Ascending aorta (tissue), 2 donors: Measurements from ENCODE around the gene PPM1J. TPM values are rescaled to one million over a fixed set of nuclear protein-coding genes. Genes with fewer than 3 reads are reported as not detected.
A peak's percentile ranks its signal among the peaks of the same experiment; 100 is the strongest.

Experiments
- DNase-seq, 2 donors: peaks; one replicate each; pipeline ENCODE4 v3.0.0-alpha.2; 2019; ENCODE audit warnings: low spot score in 2 of 2
- H3K27ac ChIP-seq, 2 donors: fragments of 200-600 bp; sonication (generic); one replicate each; pipeline ENCODE4 v1.5.1; 2016 to 2017; ENCODE audit warnings: mild to moderate bottlenecking in 1 of 2
- H3K27me3 ChIP-seq: fragments of 200-600 bp; sonication (generic); one replicate; pipeline ENCODE4 v1.5.1; 2017
- H3K36me3 ChIP-seq, 2 donors: fragments of 200-600 bp; sonication (generic); one replicate each; pipeline ENCODE4 v1.5.1; 2016
- H3K4me1 ChIP-seq, 2 donors: fragments of 200-600 bp; sonication (generic); one replicate each; pipeline ENCODE4 v1.5.1; 2016 to 2017; ENCODE audit warnings: mild to moderate bottlenecking in 1 of 2
- H3K4me3 ChIP-seq, 2 donors: fragments of 200-600 bp; sonication (generic); one replicate each; pipeline ENCODE4 v1.5.1; 2016 to 2017; ENCODE audit warnings: mild to moderate bottlenecking in 1 of 2
- H3K9me3 ChIP-seq, 2 donors: fragments of 200-600 bp; sonication (generic); one replicate each; pipeline ENCODE4 v1.5.1; 2016
- intact Hi-C: fragments of 100-400 bp; cut with DNase I; formaldehyde crosslinking; loops from one replicate; pipeline ENCODE4 v1.15.1; 2023
- total RNA-seq: library from RNA; depleted of rRNA; stranded (reverse); fragments of >200 nt; gene quantifications from one replicate; pipeline ENCODE4 v1.1.0, GENCODE V29; 2016
- TF ChIP-seq, protein P1 (sequence below), 3 experiments: fragments of 200-600 bp in 2 of 3; fragments of 450-650 bp in 1 of 3; sonication (generic) in 2 of 3; IDR thresholded peaks; one replicate each; pipeline ENCODE4 v1.5.1; 2016 to 2019; ENCODE audit warnings: antibody characterized with exemption in 3 of 3, mild to moderate bottlenecking in 1 of 3, moderate library complexity in 1 of 3

PPM1J gene
- total RNA-seq, 1 donor from 2014 or later, result 10.0 TPM

DNA sequence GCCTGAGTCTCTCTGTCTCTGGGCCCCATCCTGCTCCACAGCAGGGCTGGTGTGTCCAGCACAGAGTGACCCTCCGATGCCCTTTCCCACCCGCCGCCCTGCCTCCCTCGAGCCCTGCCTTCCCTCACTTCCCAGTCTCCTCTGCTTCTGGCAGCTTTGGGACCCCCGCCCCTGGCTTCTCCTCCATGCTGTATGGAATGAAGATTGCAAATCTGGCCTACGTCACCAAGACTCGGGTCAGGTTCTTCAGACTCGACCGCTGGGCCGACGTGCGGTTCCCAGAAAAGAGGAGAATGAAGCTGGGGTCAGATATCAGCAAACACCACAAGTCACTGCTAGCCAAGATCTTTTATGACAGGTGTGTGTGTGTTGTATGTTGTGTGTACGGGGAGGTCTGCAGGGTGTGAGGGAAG is 26.3 kb downstream of the PPM1J start:
- intact Hi-C loops, result no loop called here
- H3K9me3 ChIP-seq, result no peaks in the 10 kb centered on the region
- H3K36me3 ChIP-seq, result peaks cover 31 to 44% of the 10 kb centered on the region in 2 donors
- no peak overlapping the region for H3K4me3 ChIP-seq
- no peak overlapping the region for H3K27ac ChIP-seq
- H3K4me1 ChIP-seq, result no peaks in the 10 kb centered on the region
- H3K27me3 ChIP-seq, result no peaks in the 10 kb centered on the region
- DNase-seq, result peak in 1 of 2 donors; percentile 63
- TF ChIP-seq, protein P1, sequence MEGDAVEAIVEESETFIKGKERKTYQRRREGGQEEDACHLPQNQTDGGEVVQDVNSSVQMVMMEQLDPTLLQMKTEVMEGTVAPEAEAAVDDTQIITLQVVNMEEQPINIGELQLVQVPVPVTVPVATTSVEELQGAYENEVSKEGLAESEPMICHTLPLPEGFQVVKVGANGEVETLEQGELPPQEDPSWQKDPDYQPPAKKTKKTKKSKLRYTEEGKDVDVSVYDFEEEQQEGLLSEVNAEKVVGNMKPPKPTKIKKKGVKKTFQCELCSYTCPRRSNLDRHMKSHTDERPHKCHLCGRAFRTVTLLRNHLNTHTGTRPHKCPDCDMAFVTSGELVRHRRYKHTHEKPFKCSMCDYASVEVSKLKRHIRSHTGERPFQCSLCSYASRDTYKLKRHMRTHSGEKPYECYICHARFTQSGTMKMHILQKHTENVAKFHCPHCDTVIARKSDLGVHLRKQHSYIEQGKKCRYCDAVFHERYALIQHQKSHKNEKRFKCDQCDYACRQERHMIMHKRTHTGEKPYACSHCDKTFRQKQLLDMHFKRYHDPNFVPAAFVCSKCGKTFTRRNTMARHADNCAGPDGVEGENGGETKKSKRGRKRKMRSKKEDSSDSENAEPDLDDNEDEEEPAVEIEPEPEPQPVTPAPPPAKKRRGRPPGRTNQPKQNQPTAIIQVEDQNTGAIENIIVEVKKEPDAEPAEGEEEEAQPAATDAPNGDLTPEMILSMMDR (IDR thresholded peaks at IDR 0.05), result no peak

DNA sequence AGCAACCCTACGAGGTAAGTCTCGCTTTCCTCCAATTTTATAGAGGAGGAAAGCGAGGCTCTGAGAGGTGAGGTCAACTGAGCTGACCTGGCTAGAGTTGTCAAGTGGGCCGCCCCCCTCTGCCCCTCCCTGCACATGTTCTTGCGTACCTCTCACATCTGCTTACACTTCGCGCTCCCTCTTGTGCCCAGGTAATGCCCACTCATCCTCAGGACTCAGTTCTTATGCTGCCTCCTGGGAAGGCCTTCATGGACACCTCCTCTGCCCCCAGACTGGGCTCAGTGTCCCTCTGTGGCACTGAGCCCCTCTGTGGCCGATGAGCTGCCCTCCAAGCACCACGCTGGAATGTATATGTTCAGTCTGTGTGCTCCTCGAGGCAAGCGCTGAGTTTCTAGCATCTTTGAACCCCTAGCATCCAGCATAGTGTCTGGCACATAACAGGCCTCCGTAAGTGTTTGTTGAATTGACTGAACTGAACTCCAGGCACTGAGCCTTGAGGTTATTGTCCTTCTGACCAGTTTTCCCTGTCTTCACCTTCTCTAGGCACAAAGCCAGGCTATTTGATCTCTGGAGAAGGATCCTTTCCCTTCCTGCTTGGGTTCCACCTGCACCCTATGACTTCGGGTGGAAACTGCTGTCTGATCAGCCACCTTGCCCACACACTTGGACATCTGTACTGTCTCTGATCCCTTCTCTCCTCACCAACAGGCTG is 27.2 kb downstream of the PPM1J start:
- peak in 1 of 2 donors; percentile 52 for DNase-seq
- Histone ChIP-seq H3K9me3 (no peaks in the 10 kb centered on the region), H3K4me3 (no peak overlapping the region), H3K4me1 (no peaks in the 10 kb centered on the region), H3K27ac (no peak overlapping the region), H3K27me3 (no peaks in the 10 kb centered on the region), H3K36me3 (peaks cover 24 to 36% of the 10 kb centered on the region in 2 donors)
- intact Hi-C loops, result no loop called here
- TF ChIP-seq, protein P1 (IDR thresholded peaks at IDR 0.05), result no peak

DNA sequence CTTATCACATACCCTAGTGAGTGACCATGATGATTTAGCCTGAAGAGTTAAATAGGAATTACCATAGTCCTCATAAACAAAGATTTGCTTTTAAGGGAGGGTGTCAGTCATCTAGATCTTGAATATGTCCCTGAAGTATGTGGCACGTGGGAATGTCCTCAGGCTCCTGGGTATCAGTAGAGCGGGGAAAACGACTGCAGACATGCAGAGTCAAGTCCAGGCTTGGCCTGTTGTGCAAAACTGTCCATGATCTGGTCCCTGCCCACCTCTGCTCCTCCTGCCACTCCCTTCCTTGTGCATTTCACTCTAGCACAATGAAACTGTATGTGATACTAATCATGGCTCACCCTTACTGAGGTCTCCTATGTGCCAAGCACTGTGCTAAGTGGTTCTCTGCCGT is 27.8 kb downstream of the PPM1J start:
- DNase-seq, result peak in 1 of 2 donors; percentile 40
- Histone ChIP-seq H3K27ac (no peak overlapping the region), H3K4me3 (no peak overlapping the region), H3K4me1 (no peaks in the 10 kb centered on the region), H3K9me3 (no peaks in the 10 kb centered on the region), H3K27me3 (no peaks in the 10 kb centered on the region), H3K36me3 (peaks cover 18 to 30% of the 10 kb centered on the region in 2 donors)
- intact Hi-C loops, result no loop called here
- TF ChIP-seq, protein P1 (IDR thresholded peaks at IDR 0.05), result no peak

DNA sequence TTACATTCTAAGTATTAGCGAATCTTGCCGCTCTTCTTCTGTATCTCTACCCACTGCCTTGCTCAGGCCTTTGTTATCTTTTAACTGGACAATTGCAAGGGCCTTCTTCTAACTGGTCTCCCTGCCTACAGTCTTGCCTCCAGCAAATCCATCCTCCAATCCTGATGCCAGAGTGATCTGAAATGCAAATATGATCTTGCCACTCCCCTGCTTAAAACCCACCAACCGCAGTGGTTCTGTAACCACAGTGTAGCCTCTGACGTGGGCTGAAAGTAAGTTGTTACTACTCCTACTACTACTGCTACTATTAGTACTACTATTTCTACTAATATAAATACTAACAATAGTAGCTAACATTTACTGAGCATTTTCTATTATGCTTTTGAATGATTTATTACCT is 28.3 kb downstream of the PPM1J start:
- H3K27me3 ChIP-seq, result no peaks in the 10 kb centered on the region

DNA sequence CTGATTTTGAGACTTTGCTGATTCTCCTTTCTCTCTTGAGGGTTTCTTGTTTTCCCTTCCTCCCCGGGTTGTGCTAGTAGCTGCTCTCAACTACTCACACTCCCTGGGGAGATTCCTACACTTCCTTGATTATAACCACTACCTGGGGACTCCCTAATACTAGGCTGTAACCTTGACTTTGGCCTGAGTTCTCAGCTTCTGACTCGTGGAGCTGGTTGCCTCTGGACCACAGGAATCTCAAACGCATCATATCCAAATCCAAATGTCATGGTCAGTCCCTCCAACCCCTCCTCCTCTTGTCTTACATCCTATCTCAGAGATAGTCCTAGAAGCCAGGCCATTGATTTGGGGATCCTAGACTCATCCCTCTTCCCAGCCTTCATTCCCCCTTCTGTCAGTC is 28.7 kb downstream of the PPM1J start:
- Histone ChIP-seq H3K27me3 (no peaks in the 10 kb centered on the region), H3K36me3 (peaks cover 10 to 20% of the 10 kb centered on the region in 2 donors), H3K9me3 (no peaks in the 10 kb centered on the region), H3K4me1 (no peaks in the 10 kb centered on the region), H3K4me3 (no peak overlapping the region), H3K27ac (no peak overlapping the region)
- no peak for DNase-seq
- intact Hi-C loops, result no loop called here
- TF ChIP-seq, protein P1 (IDR thresholded peaks at IDR 0.05), result no peak

More for the DNA sequence above, 28.3 kb downstream of the PPM1J start:
- Histone ChIP-seq H3K4me1 (no peaks in the 10 kb centered on the region), H3K9me3 (no peaks in the 10 kb centered on the region), H3K27ac (no peak overlapping the region), H3K4me3 (no peak overlapping the region), H3K36me3 (peaks cover 13 to 25% of the 10 kb centered on the region in 2 donors)
- TF ChIP-seq, protein P1 (IDR thresholded peaks at IDR 0.05), result no peak
- no peak for DNase-seq
- intact Hi-C loops, result no loop called here
